ENCODE results near the gene MYO1F. TPM values are rescaled to one million over a fixed set of nuclear protein-coding genes. Genes with fewer than 3 reads are reported as not detected.
A peak's percentile ranks its signal among the peaks of the same experiment; 100 is the strongest.
"Not testable (repeated sequence)": the region's sequence is repeated elsewhere in the genome, so short reads cannot be mapped to it uniquely, and the experiment has no call there.

MYO1F gene
- total RNA-seq, 2 experiments from 2014 or later = 21.0 to 21.4 TPM

GRCh38 chr19:8575467-8575997, 1.7 kb downstream of the MYO1F start:
- DNase-seq (peak; percentile 66), ATAC-seq (peak; percentile 50)
- CTCF ChIA-PET = interaction anchor here (0.6 to 9.1 kb wide), 10 partner anchors 15 to 692 kb away, joined by 3 to 117 read pairs (median 4); partner anchors contain the start of gene ZNF414
- POLR2A ChIA-PET = interaction anchor here (1.8 to 3.7 kb wide), 2 partner anchors 61 to 88 kb away, joined by 5 to 24 read pairs; partner anchors contain the start of gene ZNF414
- intact Hi-C loops (cut with micrococcal nuclease) = loop anchor here (5.0 kb wide), 1 partner anchor 63 kb away; the partner anchor contains the start of gene ZNF414
- no peaks in the 10 kb centered on the region for H3K9me3 Mint-ChIP-seq
- peaks cover 6% of the 10 kb centered on the region for H3K36me3 Mint-ChIP-seq (ENCODE audit: low read depth)
- peaks cover 54% of the 10 kb centered on the region for H3K4me1 Mint-ChIP-seq (ENCODE audit: low read depth)
- H3K27me3 Mint-ChIP-seq = peaks cover 2% of the 10 kb centered on the region
- H3K4me3 Mint-ChIP-seq = peak overlapping the region; percentile 80
- peak overlapping the region; percentile 78 for H3K27ac Mint-ChIP-seq
- TF ChIP-seq, protein P1, sequence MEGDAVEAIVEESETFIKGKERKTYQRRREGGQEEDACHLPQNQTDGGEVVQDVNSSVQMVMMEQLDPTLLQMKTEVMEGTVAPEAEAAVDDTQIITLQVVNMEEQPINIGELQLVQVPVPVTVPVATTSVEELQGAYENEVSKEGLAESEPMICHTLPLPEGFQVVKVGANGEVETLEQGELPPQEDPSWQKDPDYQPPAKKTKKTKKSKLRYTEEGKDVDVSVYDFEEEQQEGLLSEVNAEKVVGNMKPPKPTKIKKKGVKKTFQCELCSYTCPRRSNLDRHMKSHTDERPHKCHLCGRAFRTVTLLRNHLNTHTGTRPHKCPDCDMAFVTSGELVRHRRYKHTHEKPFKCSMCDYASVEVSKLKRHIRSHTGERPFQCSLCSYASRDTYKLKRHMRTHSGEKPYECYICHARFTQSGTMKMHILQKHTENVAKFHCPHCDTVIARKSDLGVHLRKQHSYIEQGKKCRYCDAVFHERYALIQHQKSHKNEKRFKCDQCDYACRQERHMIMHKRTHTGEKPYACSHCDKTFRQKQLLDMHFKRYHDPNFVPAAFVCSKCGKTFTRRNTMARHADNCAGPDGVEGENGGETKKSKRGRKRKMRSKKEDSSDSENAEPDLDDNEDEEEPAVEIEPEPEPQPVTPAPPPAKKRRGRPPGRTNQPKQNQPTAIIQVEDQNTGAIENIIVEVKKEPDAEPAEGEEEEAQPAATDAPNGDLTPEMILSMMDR (IDR thresholded peaks at IDR 0.05) = no peak

- ATAC-seq; H3K36me3 Mint-ChIP-seq (ENCODE audit: low read depth); intact Hi-C loops (cut with micrococcal nuclease); H3K9me3 Mint-ChIP-seq; DNase-seq; H3K27me3 Mint-ChIP-seq: not testable (repeated sequence)
- ChIA-PET POLR2A (interaction anchor here (0.6 kb wide), 1 partner anchor 61 kb away, joined by 3 read pairs; the partner anchor contains the start of gene ZNF414), CTCF (interaction anchor here (1.2 to 2.0 kb wide), 2 partner anchors 16 to 41 kb away, joined by 3 to 6 read pairs; no protein-coding TSS in a partner anchor)
- Mint-ChIP-seq H3K4me1 (ENCODE audit: low read depth) (peaks cover 63% of the 10 kb centered on the region), H3K4me3 (peak overlapping the region; percentile 80), H3K27ac (peak overlapping the region; percentile 78)
Observed at GRCh38 chr19:8574619-8574922, 2.7 kb downstream of the MYO1F start.

GRCh38 chr19:8573316-8573715, 3.9 kb downstream of the MYO1F start:
- intact Hi-C loops (cut with micrococcal nuclease) = no loop called here
- peak overlapping the region; percentile 80 for H3K4me3 Mint-ChIP-seq
- CTCF ChIA-PET = interaction anchor here (1.0 kb wide), 1 partner anchor 58 kb away, joined by 3 read pairs; no protein-coding TSS in a partner anchor
- peak overlapping the region; percentile 79 for H3K27ac Mint-ChIP-seq
- TF ChIP-seq, protein P1 (IDR thresholded peaks at IDR 0.05) = no peak
- POLR2A ChIA-PET = interaction anchor here (0.8 kb wide), 1 partner anchor 16 kb away, joined by 3 read pairs; no protein-coding TSS in a partner anchor
- no peaks in the 10 kb centered on the region for H3K9me3 Mint-ChIP-seq
- H3K27me3 Mint-ChIP-seq = no peaks in the 10 kb centered on the region
- ATAC-seq (no peak), DNase-seq (no peak)
- H3K4me1 Mint-ChIP-seq (ENCODE audit: low read depth) = peaks cover 67% of the 10 kb centered on the region
- peaks cover 6% of the 10 kb centered on the region for H3K36me3 Mint-ChIP-seq (ENCODE audit: low read depth)

DNA sequence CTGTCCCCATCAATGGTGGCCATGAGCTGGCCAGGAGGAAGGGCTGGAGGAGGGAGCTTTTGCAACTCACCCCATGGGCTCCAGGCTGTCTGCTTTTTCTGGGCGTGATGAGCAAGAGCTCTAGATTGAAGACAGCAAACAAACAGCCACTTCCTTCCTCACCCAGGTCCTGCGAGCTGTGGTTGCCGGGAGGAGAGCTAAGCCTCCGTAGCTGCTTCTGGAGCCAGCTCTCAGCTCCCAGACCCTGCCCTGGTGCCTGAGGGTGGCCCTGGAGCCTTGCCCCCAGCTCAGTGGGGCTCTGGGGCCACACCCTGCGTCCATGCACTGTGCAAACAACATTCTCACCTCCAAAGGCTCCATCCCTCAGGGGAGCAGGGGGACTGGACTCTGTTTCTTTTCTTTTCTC, 6.2 kb downstream of the MYO1F start:
- H3K9me3 Mint-ChIP-seq = no peaks in the 10 kb centered on the region
- H3K36me3 Mint-ChIP-seq (ENCODE audit: low read depth) = peaks cover 6% of the 10 kb centered on the region
- POLR2A ChIA-PET = interaction anchor here (0.6 to 1.8 kb wide), 5 partner anchors 8 to 251 kb away, joined by 3 to 12 read pairs (median 3); partner anchors contain the start of gene ZNF414
- TF ChIP-seq, protein P1 (IDR thresholded peaks at IDR 0.05) = no peak
- peaks cover 58% of the 10 kb centered on the region for H3K4me1 Mint-ChIP-seq (ENCODE audit: low read depth)
- H3K27me3 Mint-ChIP-seq = no peaks in the 10 kb centered on the region
- H3K4me3 Mint-ChIP-seq = peak overlapping the region; percentile 53
- intact Hi-C loops (cut with micrococcal nuclease) = no loop called here
- DNase-seq = peak; percentile 73
- CTCF ChIA-PET = interaction anchor here (0.9 to 3.1 kb wide), 4 partner anchors 10 to 125 kb away, joined by 3 to 70 read pairs (median 6); partner anchors contain the start of gene ZNF414
- ATAC-seq = peak; percentile 50
- peak overlapping the region; percentile 96 for H3K27ac Mint-ChIP-seq

GRCh38 chr19:8569066-8569771, 8.0 kb downstream of the MYO1F start:
- intact Hi-C loops (cut with micrococcal nuclease) = no loop called here
- Mint-ChIP-seq H3K9me3 (no peaks in the 10 kb centered on the region), H3K27ac (peak overlapping the region; percentile 96), H3K4me3 (peak overlapping the region; percentile 60), H3K4me1 (ENCODE audit: low read depth) (peaks cover 54% of the 10 kb centered on the region), H3K36me3 (ENCODE audit: low read depth) (peaks cover 8% of the 10 kb centered on the region), H3K27me3 (no peaks in the 10 kb centered on the region)
- ChIA-PET POLR2A (interaction anchor here (1.0 to 1.2 kb wide), 2 partner anchors 11 to 56 kb away, joined by 4 to 6 read pairs; partner anchors contain the start of gene ZNF414), CTCF (interaction anchor here (0.6 to 3.1 kb wide), 7 partner anchors 8 to 55 kb away, joined by 3 to 70 read pairs (median 3); partner anchors contain the start of gene MYO1F)
- ATAC-seq = peak; percentile 86
- peak; percentile 88 for DNase-seq
- TF ChIP-seq, protein P1 (IDR thresholded peaks at IDR 0.05) = no peak

Data from activated CD8-positive, alpha-beta T cell treated with anti-CD3 and anti-CD28 coated beads for 36 hours (primary cell).